Measurements from ENCODE around the gene NDUFAF4.

The NDUFAF4 gene

GRCh38 chr6:96856856-96857255 is 40.8 kb downstream of the NDUFAF4 start:
- Histone ChIP-seq H3K27ac (ENCODE audit: extremely low read depth, low read depth, low read length) (no peak overlapping the region), H3K36me3 (ENCODE audit: control insufficient read depth in 2 of 2, insufficient read depth in 1 of 2, low read length in 2 of 2) (no peaks in the 10 kb centered on the region), H3K9me3 (ENCODE audit: control insufficient read depth, insufficient read depth, low read depth, low read length) (no peaks in the 10 kb centered on the region), H3K4me3 (ENCODE audit: low read depth, low read length) (no peak overlapping the region), H3K4me1 (ENCODE audit: control insufficient read depth, insufficient read depth, low read length) (no peaks in the 10 kb centered on the region)
- TF ChIP-seq ZBTB20 (tag by site-specific recombination; IDR thresholded peaks at IDR 0.05) (no peak), ZNF513 (tag by site-specific recombination; IDR thresholded peaks at IDR 0.05) (no peak), RBAK (tag by site-specific recombination; IDR thresholded peaks at IDR 0.05) (no peak), ZNF571 (tag by site-specific recombination; IDR thresholded peaks at IDR 0.05) (no peak)
- POLR2A ChIA-PET: no interaction called here
- CTCF ChIA-PET: no interaction called here

- ChIA-PET CTCF (no interaction called here), POLR2A (no interaction called here)
- no peaks in the 10 kb centered on the region for H3K36me3 ChIP-seq (ENCODE audit: control insufficient read depth in 2 of 2, insufficient read depth in 1 of 2, low read length in 2 of 2)
- TF ChIP-seq ZNF776 (tag by site-specific recombination; IDR thresholded peaks at IDR 0.05; ENCODE audit: borderline replicate concordance) (no peak), PATZ1 (tag by site-specific recombination; IDR thresholded peaks at IDR 0.05) (no peak), OVOL3 (tag by site-specific recombination; IDR thresholded peaks at IDR 0.05) (no peak), ZNF600 (tag by site-specific recombination; IDR thresholded peaks at IDR 0.05) (no peak), ZBTB10 (tag by site-specific recombination; IDR thresholded peaks at IDR 0.05) (no peak)
- H3K27ac ChIP-seq (ENCODE audit: extremely low read depth, low read depth, low read length): no peak overlapping the region
- no peaks in the 10 kb centered on the region for H3K9me3 ChIP-seq (ENCODE audit: control insufficient read depth, insufficient read depth, low read depth, low read length)
- no peak overlapping the region for H3K4me3 ChIP-seq (ENCODE audit: low read depth, low read length)
- H3K4me1 ChIP-seq (ENCODE audit: control insufficient read depth, insufficient read depth, low read length): no peaks in the 10 kb centered on the region
Observed at GRCh38 chr6:96853083-96853482, 44.6 kb downstream of the NDUFAF4 start.

GRCh38 chr6:96852605-96853004 is 45.1 kb downstream of the NDUFAF4 start:
- POLR2A ChIA-PET: no interaction called here
- no peak overlapping the region for H3K4me3 ChIP-seq (ENCODE audit: low read depth, low read length)
- CTCF ChIA-PET: no interaction called here

GRCh38 chr6:96851858-96852257 is 45.8 kb downstream of the NDUFAF4 start:
- H3K9me3 ChIP-seq (ENCODE audit: control insufficient read depth, insufficient read depth, low read depth, low read length): no peaks in the 10 kb centered on the region
- no peak overlapping the region for H3K4me3 ChIP-seq (ENCODE audit: low read depth, low read length)
- H3K27ac ChIP-seq (ENCODE audit: extremely low read depth, low read depth, low read length): no peak overlapping the region
- CTCF ChIA-PET: no interaction called here
- H3K36me3 ChIP-seq (ENCODE audit: control insufficient read depth in 2 of 2, insufficient read depth in 1 of 2, low read length in 2 of 2): no peaks in the 10 kb centered on the region
- POLR2A ChIA-PET: no interaction called here
- H3K4me1 ChIP-seq (ENCODE audit: control insufficient read depth, insufficient read depth, low read length): no peaks in the 10 kb centered on the region
- TF ChIP-seq ZBTB44 (tag by site-specific recombination; IDR thresholded peaks at IDR 0.05) (no peak), ZNF785 (tag by site-specific recombination; IDR thresholded peaks at IDR 0.05) (no peak), ZNF621 (tag by site-specific recombination; IDR thresholded peaks at IDR 0.05) (no peak), ZBTB6 (tag by site-specific recombination; IDR thresholded peaks at IDR 0.05) (no peak), ZNF354C (tag by site-specific recombination; IDR thresholded peaks at IDR 0.05; ENCODE audit: borderline replicate concordance, low read depth) (no peak), ZNF37A (tag by site-specific recombination; IDR thresholded peaks at IDR 0.05) (no peak), ZNF274 (IDR thresholded peaks at IDR 0.05; ENCODE audit: low read length) (no peak), ZNF274 (tag by site-specific recombination; IDR thresholded peaks at IDR 0.05; ENCODE audit: borderline replicate concordance) (no peak), ZNF510 (tag by site-specific recombination; IDR thresholded peaks at IDR 0.05; ENCODE audit: insufficient replicate concordance) (no peak)

More at GRCh38 chr6:96852605-96853004, 45.1 kb downstream of the NDUFAF4 start:
- peak; percentile 49 for TF ChIP-seq SETDB1 (IDR thresholded peaks at IDR 0.05; ENCODE audit: insufficient read length, low read length)
- no peak for TF ChIP-seq ZNF354C (tag by site-specific recombination; IDR thresholded peaks at IDR 0.05; ENCODE audit: borderline replicate concordance, low read depth)
- Histone ChIP-seq H3K4me1 (ENCODE audit: control insufficient read depth, insufficient read depth, low read length) (no peaks in the 10 kb centered on the region), H3K36me3 (ENCODE audit: control insufficient read depth in 2 of 2, insufficient read depth in 1 of 2, low read length in 2 of 2) (no peaks in the 10 kb centered on the region), H3K27ac (ENCODE audit: extremely low read depth, low read depth, low read length) (no peak overlapping the region), H3K9me3 (ENCODE audit: control insufficient read depth, insufficient read depth, low read depth, low read length) (no peaks in the 10 kb centered on the region)
